Measurements from ENCODE around the gene ALDH1A1.

ALDH1A1 gene

GRCh38 chr9:72952914-72953313, at the start of gene ALDH1A1:
TSS of gene ALDH1A1 (minus strand) at chr9:72953053. CDS start at chr9:72953000, 53 bp downstream.
- no peak for DNase-seq

GRCh38 chr9:73001860-73002259, 49.0 kb upstream of the ALDH1A1 start:
- DNase-seq = no peak

GRCh38 chr9:72998363-72998762, 45.5 kb upstream of the ALDH1A1 start:
- no peak for DNase-seq

DNA sequence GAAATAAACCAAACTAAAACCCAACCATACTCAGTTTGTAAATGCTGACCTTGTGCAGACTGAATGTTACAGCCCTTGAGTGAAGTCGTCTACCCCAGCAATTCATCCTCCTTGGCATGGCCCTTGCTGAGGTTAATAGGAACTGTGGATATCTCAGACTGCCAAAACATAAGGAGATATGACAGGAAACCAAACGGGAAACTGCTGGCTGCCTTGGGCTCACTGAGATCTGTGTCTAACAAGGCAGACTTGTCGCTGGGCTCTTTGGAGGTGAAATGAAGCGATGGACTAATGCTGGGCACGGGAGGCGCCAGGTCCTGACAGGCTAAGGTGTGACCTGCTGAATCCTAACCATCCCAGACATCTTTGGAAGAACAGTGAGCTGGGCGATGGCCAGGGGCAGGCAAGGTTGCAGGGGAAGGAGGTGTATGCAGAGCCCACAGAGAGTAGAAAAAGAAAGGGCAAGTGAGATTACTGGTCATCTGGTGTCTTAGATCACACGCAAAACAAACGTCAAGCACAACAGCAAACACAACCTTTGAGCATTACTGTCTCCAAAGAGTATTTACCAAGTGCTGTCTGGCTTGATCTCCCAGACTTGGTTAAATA, 44.6 kb upstream of the ALDH1A1 start:
- no peak for DNase-seq

GRCh38 chr9:72996684-72997314, 43.9 kb upstream of the ALDH1A1 start:
- DNase-seq = no peak

- DNase-seq = no peak
Measured at GRCh38 chr9:72996114-72996513, 43.3 kb upstream of the ALDH1A1 start.

- no peak for DNase-seq
Measured at GRCh38 chr9:72995131-72996024, 42.5 kb upstream of the ALDH1A1 start.

GRCh38 chr9:72991772-72992171, 38.9 kb upstream of the ALDH1A1 start:
- no peak for DNase-seq

GRCh38 chr9:72990397-72991182, 37.7 kb upstream of the ALDH1A1 start:
- no peak for DNase-seq

GRCh38 chr9:72986522-72987116, 33.8 kb upstream of the ALDH1A1 start:
- no peak for DNase-seq

DNA sequence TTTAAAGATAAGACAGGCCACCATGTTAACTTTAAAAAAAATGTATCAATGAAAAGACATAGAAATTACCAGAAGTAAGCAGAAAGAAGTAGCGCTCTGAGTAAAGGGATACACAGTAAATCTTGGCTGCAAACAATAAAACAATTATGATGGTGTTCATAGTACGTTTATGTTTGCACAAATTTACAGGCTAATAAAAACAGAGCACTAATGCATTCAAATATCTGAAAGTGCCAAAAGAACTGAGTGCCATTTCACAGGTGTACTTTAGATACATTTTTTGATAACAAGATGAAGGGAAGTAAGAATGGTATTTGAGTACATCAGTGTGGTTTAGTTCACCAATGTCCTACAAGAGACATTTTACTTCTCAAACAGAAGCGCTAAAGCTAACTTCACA, 32.9 kb upstream of the ALDH1A1 start:
- no peak for DNase-seq

- no peak for DNase-seq
Measured at GRCh38 chr9:72984991-72985390, 32.1 kb upstream of the ALDH1A1 start.

DNA sequence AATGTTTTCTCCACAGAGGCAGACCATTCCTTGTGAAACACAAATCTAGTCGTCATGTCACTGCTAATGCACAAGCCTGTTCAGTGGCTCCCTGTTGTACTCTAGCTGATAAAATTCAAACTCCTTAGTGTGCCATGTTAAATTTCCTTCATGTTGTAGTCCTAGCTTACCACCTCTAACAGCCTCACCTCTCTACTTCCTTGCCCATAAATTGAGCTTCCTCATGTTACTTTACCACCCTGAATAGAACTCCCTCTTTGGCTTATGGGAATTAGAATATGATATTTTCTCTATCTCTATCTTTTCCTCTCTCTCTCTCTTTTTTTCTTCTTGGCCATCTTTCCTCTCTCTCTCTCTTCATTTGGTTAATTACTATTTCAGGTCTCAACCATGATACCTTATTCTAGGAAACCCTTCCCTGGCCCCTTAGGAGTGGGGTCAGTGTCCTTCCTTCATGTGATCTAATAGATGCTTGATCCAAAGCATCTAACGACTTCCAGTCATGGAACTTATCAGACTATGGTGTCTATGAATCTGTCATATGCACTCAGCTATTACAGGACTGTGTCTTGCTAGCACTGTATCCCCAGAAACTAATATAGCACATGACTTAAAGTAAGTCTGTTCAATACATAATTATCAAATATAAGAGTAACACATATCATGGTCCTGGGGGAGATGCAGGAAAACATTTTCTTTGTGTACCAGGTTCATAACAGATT, 31.5 kb upstream of the ALDH1A1 start:
- DNase-seq = no peak

DNA sequence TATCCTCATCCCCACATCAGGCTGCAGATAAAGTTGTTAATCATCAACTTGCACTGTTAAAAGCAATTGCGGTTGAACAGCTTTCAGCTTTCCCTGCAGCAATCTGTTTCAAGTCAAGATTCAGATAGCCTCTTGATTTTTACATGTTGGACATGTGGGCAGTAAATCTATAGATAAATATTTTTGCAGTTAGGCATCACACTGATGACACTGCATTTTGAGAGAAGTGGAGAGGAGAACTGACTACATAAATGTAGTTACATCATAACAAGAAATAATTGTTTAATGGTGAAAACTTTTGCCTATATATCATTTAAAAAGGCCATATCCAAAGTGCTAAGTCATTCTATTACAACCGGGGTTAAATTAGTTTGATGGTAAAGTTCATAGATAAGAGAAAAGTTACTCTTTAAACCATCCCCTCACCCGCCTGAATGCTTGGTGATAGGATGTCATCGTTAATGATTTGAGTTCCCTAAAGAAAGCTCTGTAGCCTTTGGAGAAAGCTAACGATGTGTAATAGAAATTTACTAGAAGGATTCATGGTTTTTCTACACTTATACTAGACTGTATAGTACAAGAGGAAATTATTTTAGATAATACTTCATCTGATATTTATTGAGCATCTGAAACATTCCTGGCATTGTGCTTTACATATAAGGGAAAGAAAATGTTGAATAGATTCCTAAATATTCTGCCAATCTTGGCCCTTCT, 30.8 kb upstream of the ALDH1A1 start:
- DNase-seq = no peak

DNA sequence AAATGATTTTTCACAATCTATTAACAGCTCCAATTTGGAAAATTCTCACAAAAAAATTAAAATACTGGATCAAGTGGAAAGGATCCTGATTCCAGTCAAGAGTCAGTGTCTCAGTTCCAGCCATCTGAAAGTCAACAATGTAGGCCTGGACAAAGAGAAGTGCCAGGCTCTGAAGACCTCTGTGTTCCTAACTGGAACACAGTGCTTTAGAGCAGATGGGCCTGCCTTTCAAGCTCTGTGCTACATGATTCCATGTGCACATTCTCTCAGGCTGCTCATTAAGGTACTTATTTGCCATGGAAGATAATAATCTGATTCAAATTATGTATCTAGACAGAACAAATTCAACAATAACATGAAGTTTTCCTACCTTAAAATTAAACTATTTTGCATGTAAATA, 30.2 kb upstream of the ALDH1A1 start:
- DNase-seq = no peak

DNA sequence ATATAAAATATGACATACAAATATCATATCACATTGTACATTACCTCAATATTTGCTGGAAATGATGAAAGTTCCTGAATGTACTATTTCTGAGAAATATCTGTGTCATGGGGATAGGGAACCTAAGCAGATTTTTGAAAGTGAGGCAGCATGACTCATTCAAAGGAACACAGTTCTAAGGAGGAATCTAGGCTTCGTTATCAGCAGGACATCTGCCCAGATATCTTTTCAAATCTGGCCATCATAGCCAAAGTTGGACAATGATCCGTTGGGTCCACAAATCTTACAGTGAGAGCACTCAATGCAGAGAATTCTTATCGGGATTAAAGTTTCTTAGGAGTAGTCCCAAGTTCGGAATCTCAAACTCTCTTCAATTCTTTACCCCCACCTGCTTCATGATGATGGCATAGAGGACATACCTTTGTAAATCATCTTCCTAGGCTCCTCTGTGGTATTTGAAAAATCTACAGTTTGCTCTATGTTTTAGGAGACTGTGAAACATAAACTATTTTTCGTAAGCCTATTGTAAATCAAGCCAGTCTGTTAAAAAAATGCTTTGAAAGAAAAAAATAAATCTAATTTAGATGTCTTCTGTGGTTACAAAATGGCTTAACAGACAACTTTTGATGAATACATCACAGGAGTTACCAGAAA, 29.4 kb upstream of the ALDH1A1 start:
- no peak for DNase-seq

DNA sequence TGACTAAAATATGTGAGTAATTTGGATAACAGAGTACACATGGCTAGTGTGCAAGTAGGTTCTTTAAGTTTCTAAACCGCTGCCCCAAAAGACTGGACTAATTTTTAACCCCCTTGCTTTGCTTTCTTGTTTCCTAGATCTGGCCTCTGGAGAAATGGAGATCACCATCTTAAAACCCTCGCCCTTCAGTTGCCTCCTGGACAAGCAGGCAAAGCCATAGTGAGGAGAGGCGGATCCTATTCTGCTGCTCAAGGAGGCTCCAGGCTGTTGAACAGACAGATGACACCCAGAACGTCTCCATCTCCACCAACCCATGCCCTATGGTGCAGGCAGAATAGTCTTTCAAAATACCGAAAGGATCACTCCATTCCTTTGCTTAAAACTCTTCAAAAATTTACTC, 28.6 kb upstream of the ALDH1A1 start:
- DNase-seq = no peak

- DNase-seq = no peak
Measured at GRCh38 chr9:72980600-72981265, 27.9 kb upstream of the ALDH1A1 start.

DNA sequence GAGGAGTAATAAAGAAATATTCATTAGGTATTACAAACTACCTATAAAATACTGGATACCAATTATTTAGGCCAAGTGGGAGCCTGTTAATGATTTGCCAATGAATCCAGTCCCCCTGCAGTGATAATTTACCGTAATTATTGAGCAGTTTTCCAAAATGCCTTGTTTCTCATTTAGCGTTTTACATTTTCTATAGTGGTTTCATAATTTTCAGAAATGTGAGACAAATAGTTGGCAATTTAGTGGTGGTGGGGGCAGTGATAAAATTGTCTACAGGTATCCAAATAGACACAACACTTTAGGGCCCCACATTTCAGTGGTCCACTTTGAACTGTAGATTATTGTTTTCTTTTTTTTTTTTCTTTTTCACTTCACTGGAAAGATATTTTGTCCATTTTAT, 27.3 kb upstream of the ALDH1A1 start:
- no peak for DNase-seq

DNA sequence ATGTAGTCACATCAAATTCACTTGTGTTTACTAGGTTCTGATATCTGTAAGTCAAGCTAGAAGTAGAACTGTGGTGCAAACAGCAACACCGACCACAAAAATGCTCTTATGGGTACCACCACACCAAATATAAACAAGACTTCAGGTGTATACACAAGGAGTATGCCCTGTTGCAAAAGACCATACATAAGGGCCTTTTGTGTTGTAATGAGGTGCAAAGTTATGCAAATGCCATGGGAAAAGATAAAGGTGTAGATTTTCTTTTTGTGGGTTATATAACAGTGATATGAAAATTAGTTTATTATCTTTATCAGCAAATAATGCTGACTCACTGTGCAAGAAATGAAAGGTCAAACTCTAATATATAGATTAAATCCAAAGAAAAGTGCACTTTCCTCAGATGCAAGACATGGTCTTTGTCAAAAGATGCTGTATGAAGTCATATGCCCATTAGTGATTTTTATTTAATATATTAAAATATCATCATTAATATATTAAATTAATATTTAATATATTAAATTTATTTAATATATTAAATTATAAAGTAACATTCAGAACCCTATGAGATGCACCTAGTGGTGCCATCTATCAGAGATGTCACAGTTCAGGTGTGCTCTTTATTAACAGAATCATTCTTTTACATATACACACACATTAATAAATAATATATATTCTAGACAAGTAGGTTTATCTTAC, 26.7 kb upstream of the ALDH1A1 start:
- DNase-seq = no peak

All from NCI-H1694 (cell line).